GM12878 (cell line): ENCODE data around the gene CKLF. TPM values are rescaled to one million over a fixed set of nuclear protein-coding genes. Genes with fewer than 3 reads are reported as not detected.
A peak's percentile ranks its signal among the peaks of the same experiment; 100 is the strongest.

Source experiments
- BCL11A ChIP-seq: IDR thresholded peaks from 2 replicates; pipeline ENCODE4 v1.6.1; 2011; ENCODE audit warnings: low read depth, low read length
- BCL3 ChIP-seq: IDR thresholded peaks from 2 replicates; pipeline ENCODE4 v1.6.1; 2011; ENCODE audit warnings: borderline replicate concordance, low read depth, mild to moderate bottlenecking, moderate library complexity, low read length; ENCODE audit not compliant: insufficient read depth, poor library complexity, severe bottlenecking
- CREM ChIP-seq: IDR thresholded peaks from 2 replicates; pipeline ENCODE4 v1.6.1; 2014; ENCODE audit warnings: antibody characterized with exemption, low read depth
- CUX1 ChIP-seq: IDR thresholded peaks from 2 replicates; pipeline ENCODE4 v1.6.1; 2012; ENCODE audit warnings: improper control_type of control experiment, low read depth, low read length; ENCODE audit not compliant: insufficient replicate concordance
- E2F4 ChIP-seq: IDR thresholded peaks from 2 replicates; pipeline ENCODE4 v1.6.1; 2012; ENCODE audit warnings: low read depth, low read length, improper control_type of control experiment
- ESRRA ChIP-seq: IDR thresholded peaks from 2 replicates; pipeline ENCODE4 v1.6.1; 2012; ENCODE audit warnings: mild to moderate bottlenecking, low read length, improper control_type of control experiment
- MEF2A ChIP-seq: IDR thresholded peaks from 2 replicates; pipeline ENCODE4 v1.6.1; 2011; ENCODE audit warnings: low read depth, mild to moderate bottlenecking, low read length, moderate library complexity; ENCODE audit not compliant: insufficient read depth
- MEF2B ChIP-seq: fragments of 450-650 bp; IDR thresholded peaks from 2 replicates; pipeline ENCODE4 v1.6.1; 2018; ENCODE audit warnings: mild to moderate bottlenecking, moderate library complexity; ENCODE audit not compliant: partially characterized antibody, poor library complexity, severe bottlenecking
- NR2C1 ChIP-seq: fragments of 450-650 bp; IDR thresholded peaks from 2 replicates; pipeline ENCODE4 v1.6.1; 2017; ENCODE audit warnings: antibody characterized with exemption, mild to moderate bottlenecking, moderate library complexity
- RUNX3 ChIP-seq: IDR thresholded peaks from 2 replicates; pipeline ENCODE4 v1.6.1; 2012; ENCODE audit warnings: low read length, inconsistent platforms
- SMARCA5 ChIP-seq: fragments of 450-650 bp; IDR thresholded peaks from 2 replicates; pipeline ENCODE4 v1.6.1; 2017; ENCODE audit warnings: mild to moderate bottlenecking
- STAT1 ChIP-seq: fragments of 450-650 bp; conservative IDR thresholded peaks from 2 replicates; pipeline ENCODE4 v1.6.1; 2014; ENCODE audit warnings: antibody characterized with exemption, mild to moderate bottlenecking
- USF2 ChIP-seq: IDR thresholded peaks from 2 replicates; pipeline ENCODE4 v1.6.1; 2011; ENCODE audit warnings: low read depth, low read length, improper control_type of control experiment, borderline replicate concordance
- ZNF274 ChIP-seq: IDR thresholded peaks from one replicate; pipeline ENCODE4 v1.8.0; 2011; ENCODE audit not compliant: insufficient read length, insufficient read depth
- ZNF592 ChIP-seq: fragments of 450-650 bp; IDR thresholded peaks from 2 replicates; pipeline ENCODE4 v1.6.1; 2017; ENCODE audit warnings: mild to moderate bottlenecking, moderate library complexity
- polyA plus RNA-seq, 11 experiments: library from polyadenylated mRNA; depleted of rRNA in 4 of 11; unstranded in 6 of 11; stranded (reverse) in 5 of 11; fragments of >200 nt; fragmentation: Nextera tagmentation in 4 of 11; fragmentation: Illumina TruSeq in 1 of 11; extraction: Ambion mirVana in 4 of 11; extraction: Trizol in 1 of 11; gene quantifications; 1 replicate in 1 of 11; 2 replicates in 10 of 11; pipeline versions ENCODE4 v1.2.1 to v1.2.3, GENCODE V29; 2011 to 2016; ENCODE audit warnings: inconsistent platforms in 2 of 11, missing spikeins in 2 of 11, low read depth in 1 of 11
- total RNA-seq, 4 experiments: library from RNA; depleted of rRNA in 3 of 4; stranded (reverse); fragments of >200 nt in 3 of 4; fragmentation: Illumina TruSeq in 1 of 4; extraction: Trizol in 1 of 4; gene quantifications; 2 replicates each; pipeline versions ENCODE4 v1.2.1 to v1.2.3, GENCODE V29; 2013 to 2021

The CKLF gene
- total and polyA plus RNA-seq, 10 of the 15 experiments (the other 5 are each of a cell fraction or from before 2014, with no cell fraction given) = 40.8 to 193 (median 109) TPM

- no peak for TF ChIP-seq CUX1
- no peak for TF ChIP-seq MEF2A
- no peak for TF ChIP-seq USF2
- TF ChIP-seq ZNF592 = no peak
- TF ChIP-seq CREM = peak; percentile 29; the same call in 1 of the 2 replicates
- no peak for TF ChIP-seq NR2C1
- peak; percentile 27; the same call in 1 of the 2 replicates for TF ChIP-seq SMARCA5
- no peak for TF ChIP-seq BCL11A
- peak; percentile 78 for TF ChIP-seq E2F4
- TF ChIP-seq BCL3 = no peak
- TF ChIP-seq ESRRA = no peak
- TF ChIP-seq STAT1 = no peak
- TF ChIP-seq ZNF274 = no peak
- TF ChIP-seq MEF2B = no peak
- TF ChIP-seq RUNX3 = peak; percentile 14; the same call in 1 of the 2 replicates
Measured at GRCh38 chr16:66552286-66553177, at the start of gene CKLF (continued).
